Neuron (in vitro differentiated cells): ENCODE measurements around the gene ANO7.
A peak's percentile ranks its signal among the peaks of the same experiment; 100 is the strongest.

Experiments
- H2AFZ ChIP-seq: one replicate; pipeline ENCODE4 v1.6.1; 2013; ENCODE audit warnings: low read depth, mild to moderate bottlenecking, inconsistent platforms, low read length, moderate library complexity
- H3K27me3 ChIP-seq: one replicate; pipeline ENCODE4 v1.6.1; 2013; ENCODE audit warnings: low read length; ENCODE audit not compliant: insufficient read depth
- H3K36me3 ChIP-seq: one replicate; pipeline ENCODE4 v1.6.1; 2013; ENCODE audit warnings: low read length; ENCODE audit not compliant: insufficient read depth
- H3K4me1 ChIP-seq: one replicate; pipeline ENCODE4 v1.6.1; 2013; ENCODE audit warnings: low read length; ENCODE audit not compliant: insufficient read depth
- H3K4me3 ChIP-seq: 2 replicates; pipeline ENCODE4 v1.5.1; 2013; ENCODE audit warnings: mild to moderate bottlenecking, low read length, moderate library complexity
- H3K9me3 ChIP-seq: one replicate; pipeline ENCODE4 v1.6.1; 2013; ENCODE audit warnings: low read length

ANO7 gene

GRCh38 chr2:241268716-241269445 lies 80.4 kb downstream of the ANO7 start:
- Histone ChIP-seq H3K27me3 (no peaks in the 10 kb centered on the region), H3K4me3 (no peak overlapping the region), H3K4me1 (peaks cover 8% of the 10 kb centered on the region), H3K9me3 (no peaks in the 10 kb centered on the region), H3K36me3 (peaks cover 36% of the 10 kb centered on the region), H2AFZ (no peak overlapping the region)

DNA sequence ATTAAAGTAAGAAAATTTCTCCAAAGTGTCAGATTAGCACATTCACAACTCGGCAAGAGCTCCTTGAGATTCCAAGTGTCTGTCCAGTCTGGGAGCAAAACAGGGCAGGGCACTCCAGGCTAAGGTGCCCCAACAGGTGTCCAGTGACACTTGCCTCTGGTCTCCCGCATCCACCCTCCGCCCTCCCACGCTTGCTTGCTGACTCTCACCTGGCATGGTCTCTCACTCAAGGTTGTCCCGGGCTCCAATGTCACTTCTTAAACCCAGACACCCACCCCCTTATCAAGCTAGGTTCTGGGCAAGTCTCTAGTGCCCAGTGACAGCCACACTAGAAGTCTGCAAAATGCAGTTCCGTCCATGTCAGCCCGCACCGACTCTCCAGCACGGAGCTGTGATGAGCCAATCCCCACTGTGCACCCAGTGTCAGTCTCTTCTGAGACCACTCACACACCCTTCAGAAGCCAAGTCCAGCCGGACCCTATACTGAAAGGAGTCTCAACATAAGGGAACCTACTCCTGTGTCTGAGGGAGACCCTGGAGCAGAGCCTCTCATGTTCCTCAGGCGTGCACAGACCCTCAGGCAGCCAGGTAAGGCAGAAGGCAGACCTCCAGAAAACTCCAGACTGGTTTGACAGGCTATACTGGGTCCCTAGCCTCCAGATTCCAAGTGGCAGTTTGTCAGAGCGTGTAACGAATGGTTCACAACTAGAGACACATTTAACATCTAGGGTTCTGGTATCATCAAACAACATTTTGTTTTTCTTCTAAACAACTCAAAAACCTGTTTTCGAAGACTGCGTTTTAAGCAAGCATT lies 81.4 kb downstream of the ANO7 start:
- Histone ChIP-seq H3K36me3 (peaks cover 31% of the 10 kb centered on the region), H3K4me3 (no peak overlapping the region), H3K27me3 (no peaks in the 10 kb centered on the region), H3K4me1 (peaks cover 8% of the 10 kb centered on the region), H3K9me3 (no peaks in the 10 kb centered on the region), H2AFZ (no peak overlapping the region)

GRCh38 chr2:241270531-241270930 lies 82.1 kb downstream of the ANO7 start:
- H3K9me3 ChIP-seq = no peaks in the 10 kb centered on the region
- peaks cover 8% of the 10 kb centered on the region for H3K4me1 ChIP-seq
- H3K36me3 ChIP-seq = peaks cover 27% of the 10 kb centered on the region
- no peaks in the 10 kb centered on the region for H3K27me3 ChIP-seq
- H2AFZ ChIP-seq = no peak overlapping the region
- H3K4me3 ChIP-seq = no peak overlapping the region

GRCh38 chr2:241271706-241272302 lies 83.3 kb downstream of the ANO7 start:
- peaks cover 16% of the 10 kb centered on the region for H3K36me3 ChIP-seq
- peaks cover 8% of the 10 kb centered on the region for H3K4me1 ChIP-seq
- no peak overlapping the region for H2AFZ ChIP-seq
- peak overlapping the region; percentile 57 for H3K4me3 ChIP-seq
- H3K27me3 ChIP-seq = no peaks in the 10 kb centered on the region
- H3K9me3 ChIP-seq = no peaks in the 10 kb centered on the region

DNA sequence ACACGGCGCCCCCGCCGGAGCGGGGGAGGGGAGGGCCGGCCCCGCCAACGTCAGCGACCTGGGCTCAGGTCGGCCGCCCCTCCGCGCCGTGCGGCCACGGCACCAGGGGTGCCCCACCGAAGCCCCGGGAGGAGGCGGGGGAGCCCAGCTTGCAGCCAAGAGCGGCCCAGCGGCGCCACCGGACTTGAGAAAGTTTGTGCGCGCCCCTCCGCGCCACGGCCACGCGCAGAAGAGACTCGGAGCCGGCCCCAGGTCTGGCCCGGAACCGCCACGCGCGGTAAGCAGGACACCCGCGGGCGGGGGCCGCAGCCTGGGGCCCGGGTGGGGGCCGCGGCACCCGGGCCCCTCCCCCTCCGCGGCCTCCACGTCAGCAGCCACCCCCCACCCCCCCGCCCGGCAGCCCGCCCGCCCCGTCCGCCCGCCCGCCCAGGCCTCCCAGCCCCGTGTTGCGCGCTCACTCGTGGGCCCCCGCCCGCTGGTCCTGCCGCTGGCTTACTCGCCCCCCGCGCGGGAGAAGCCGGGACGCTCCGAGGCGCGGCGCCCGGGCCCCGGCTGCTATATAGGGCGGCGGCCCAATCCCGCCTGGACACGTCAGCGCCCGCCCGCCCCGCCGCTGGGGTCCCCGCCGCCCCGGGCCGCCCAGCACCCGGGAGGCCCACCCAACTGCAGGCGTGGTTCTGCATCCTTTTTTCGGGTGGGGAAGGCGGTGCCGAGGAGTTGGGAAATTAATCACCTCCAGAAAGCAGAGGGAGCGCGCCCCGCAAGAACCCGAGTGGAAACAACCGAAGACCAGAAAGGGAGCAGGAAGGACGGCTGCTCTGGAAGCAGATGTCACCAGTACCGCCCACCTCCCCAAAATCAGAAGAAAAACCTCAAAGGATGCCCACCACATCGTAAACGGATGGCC lies 84.1 kb downstream of the ANO7 start:
- H3K4me1 ChIP-seq = peaks cover 8% of the 10 kb centered on the region
- peaks cover 10% of the 10 kb centered on the region for H3K36me3 ChIP-seq
- no peak overlapping the region for H2AFZ ChIP-seq
- no peaks in the 10 kb centered on the region for H3K9me3 ChIP-seq
- no peaks in the 10 kb centered on the region for H3K27me3 ChIP-seq
- peak overlapping the region; percentile 57 for H3K4me3 ChIP-seq

DNA sequence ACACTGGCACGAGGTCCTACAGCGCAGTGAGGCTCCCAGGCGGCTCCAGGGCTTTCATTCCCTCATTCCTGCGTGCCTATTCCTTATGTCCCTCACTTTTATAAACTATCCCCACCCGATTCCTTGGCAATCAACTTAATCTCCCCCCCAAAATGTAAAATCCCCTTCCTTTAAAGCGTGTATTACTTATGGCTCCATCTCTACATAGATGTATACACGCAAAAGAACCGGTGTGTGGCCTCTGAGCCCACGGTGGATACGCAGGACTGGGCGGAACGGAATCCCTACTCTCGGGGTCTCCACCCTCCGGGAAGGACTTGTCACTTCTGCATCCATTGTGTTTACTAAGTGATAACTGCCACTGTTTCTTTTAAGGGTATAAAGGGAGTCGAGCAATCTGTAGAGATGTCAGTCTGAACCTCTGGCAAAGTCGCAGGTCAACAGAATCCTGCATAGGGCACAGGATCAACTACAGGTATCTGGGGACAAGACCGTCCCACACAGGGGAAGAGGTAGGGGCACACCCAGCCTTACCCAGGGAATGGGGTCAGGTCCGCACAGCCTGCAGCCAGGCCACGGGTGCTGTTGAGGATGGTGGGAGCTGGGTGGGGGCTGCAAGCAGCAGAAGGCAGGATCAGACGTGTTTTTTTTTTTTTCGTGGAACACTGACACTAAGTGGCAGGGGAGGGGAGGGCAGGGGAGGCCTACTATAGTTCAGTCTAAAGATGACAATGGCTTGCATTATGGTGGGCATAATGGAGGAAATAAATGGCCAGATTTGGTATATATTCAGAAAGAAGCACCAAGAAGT lies 84.9 kb downstream of the ANO7 start:
- Histone ChIP-seq H2AFZ (no peak overlapping the region), H3K27me3 (no peaks in the 10 kb centered on the region), H3K4me1 (peaks cover 8% of the 10 kb centered on the region), H3K9me3 (no peaks in the 10 kb centered on the region), H3K4me3 (peak overlapping the region; percentile 57), H3K36me3 (peaks cover 7% of the 10 kb centered on the region)

DNA sequence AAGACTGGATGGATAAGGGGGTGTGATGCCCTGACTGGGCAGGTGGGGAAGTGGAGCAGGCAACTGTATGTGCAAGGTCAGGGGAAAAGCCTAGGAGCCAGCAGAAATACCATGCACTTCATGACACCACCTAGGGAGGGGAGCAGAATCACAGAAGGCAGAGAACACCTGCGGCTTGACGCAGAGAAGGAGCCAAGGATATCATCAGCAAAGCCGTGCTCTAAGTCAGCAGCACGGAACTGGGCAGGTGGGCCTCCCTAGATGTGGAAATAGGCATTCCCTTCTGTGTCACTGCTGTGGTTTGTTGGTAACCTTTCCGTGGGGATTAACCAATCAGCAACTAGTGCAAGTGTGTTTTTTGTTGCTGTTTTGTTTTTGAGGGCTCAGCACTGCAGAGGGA lies 85.7 kb downstream of the ANO7 start:
- Histone ChIP-seq H3K9me3 (no peaks in the 10 kb centered on the region), H3K36me3 (peaks cover under 1% of the 10 kb centered on the region), H3K4me3 (no peak overlapping the region), H2AFZ (no peak overlapping the region), H3K4me1 (peaks cover 8% of the 10 kb centered on the region), H3K27me3 (no peaks in the 10 kb centered on the region)
